PC-3 (cell line): Measurements from ENCODE around the gene TAS1R3.

Experiments used
- EZH2 ChIP-seq: fragments of 300-600 bp; sonication (generic); IDR thresholded peaks from one replicate; pipeline ENCODE4 v1.6.1; 2017; ENCODE audit warnings: antibody characterized with exemption, mild to moderate bottlenecking, low read length; ENCODE audit not compliant: unreplicated experiment
- EZH2phosphoT487 ChIP-seq: fragments of 300-600 bp; sonication (generic); IDR thresholded peaks from 2 replicates; pipeline ENCODE4 v1.6.1; 2018; ENCODE audit warnings: mild to moderate bottlenecking, antibody characterized with exemption, low read length, borderline replicate concordance
- TF ChIP-seq, protein P1 (sequence below): fragments of 300-600 bp; sonication (generic); conservative IDR thresholded peaks from 2 replicates; pipeline ENCODE4 v1.5.1; 2017; ENCODE audit warnings: antibody characterized with exemption, low read depth, mild to moderate bottlenecking, low read length

DNA sequence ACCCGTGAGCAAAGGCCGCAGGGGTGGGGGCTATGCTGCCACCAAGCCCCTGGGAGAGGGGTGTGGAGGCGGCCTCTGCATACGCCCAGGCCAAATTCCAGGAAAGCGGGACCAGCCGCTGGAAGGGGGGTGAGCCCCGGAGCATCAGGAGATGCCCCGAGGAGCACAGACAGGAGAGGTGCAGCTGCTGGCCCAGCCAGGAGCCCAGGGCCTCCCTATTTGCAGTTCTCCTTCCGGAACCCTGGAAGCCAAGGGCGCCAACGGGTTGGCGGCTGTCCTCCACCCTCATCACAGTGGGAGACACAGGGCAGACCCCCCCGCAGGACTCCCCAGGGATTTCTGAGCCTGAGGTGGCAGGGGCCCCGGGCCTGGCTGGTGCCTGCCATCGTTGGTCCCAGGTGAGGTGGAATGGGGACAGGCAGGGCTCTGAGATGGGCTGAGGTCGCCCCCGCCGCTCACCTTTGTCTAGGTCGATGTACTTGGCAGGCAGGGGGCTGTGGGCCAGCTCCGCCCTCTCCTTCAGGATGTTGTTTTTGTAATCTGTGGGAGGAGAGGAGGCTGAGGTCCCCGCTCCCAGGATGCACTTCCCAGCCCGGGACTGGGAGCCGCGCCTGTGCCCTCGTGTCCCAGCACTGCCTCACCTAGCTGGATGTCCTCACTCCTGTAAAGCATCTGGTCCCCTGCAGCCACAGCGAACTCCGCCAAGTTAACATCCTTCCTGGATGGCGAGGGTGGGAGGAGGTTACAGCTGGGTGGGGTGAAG lies 22.5 kb downstream of the TAS1R3 start:
- no peak for TF ChIP-seq EZH2phosphoT487
- TF ChIP-seq, protein P1, sequence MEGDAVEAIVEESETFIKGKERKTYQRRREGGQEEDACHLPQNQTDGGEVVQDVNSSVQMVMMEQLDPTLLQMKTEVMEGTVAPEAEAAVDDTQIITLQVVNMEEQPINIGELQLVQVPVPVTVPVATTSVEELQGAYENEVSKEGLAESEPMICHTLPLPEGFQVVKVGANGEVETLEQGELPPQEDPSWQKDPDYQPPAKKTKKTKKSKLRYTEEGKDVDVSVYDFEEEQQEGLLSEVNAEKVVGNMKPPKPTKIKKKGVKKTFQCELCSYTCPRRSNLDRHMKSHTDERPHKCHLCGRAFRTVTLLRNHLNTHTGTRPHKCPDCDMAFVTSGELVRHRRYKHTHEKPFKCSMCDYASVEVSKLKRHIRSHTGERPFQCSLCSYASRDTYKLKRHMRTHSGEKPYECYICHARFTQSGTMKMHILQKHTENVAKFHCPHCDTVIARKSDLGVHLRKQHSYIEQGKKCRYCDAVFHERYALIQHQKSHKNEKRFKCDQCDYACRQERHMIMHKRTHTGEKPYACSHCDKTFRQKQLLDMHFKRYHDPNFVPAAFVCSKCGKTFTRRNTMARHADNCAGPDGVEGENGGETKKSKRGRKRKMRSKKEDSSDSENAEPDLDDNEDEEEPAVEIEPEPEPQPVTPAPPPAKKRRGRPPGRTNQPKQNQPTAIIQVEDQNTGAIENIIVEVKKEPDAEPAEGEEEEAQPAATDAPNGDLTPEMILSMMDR: no peak
- TF ChIP-seq EZH2: no peak
